ENCODE data around the gene U2SURP.

- no peak for TF ChIP-seq CTCF (IDR thresholded peaks at IDR 0.05; ENCODE audit: insufficient read depth, low read length, poor library complexity, severe bottlenecking)
- TF ChIP-seq EZH2phosphoT487 (conservative IDR thresholded peaks at IDR 0.05; ENCODE audit: low read length): no peak
These were observed 64.0 kb downstream of the U2SURP start for GRCh38 chr3:143065364-143065763.

Measured in SU-DHL-6 (cell line).